Astrocyte (in vitro differentiated cells and primary cell): Measurements from ENCODE around the gene SNX6. TPM values are rescaled to one million over a fixed set of nuclear protein-coding genes. Genes with fewer than 3 reads are reported as not detected.

ENCODE experiments used
- DNase-seq: peaks from one replicate; pipeline ENCODE4 v3.0.0-alpha.2; 2010; ENCODE audit warnings: low read depth
- FAIRE-seq: peaks from 2 replicates; lab custom pipeline; 2011; peaks lifted over from hg19 to GRCh38; lab: Jason Lieb, UNC
- H2AFZ ChIP-seq: 2 replicates; pipeline ENCODE4 v1.6.0; 2012; ENCODE audit warnings: low read depth, low read length, inconsistent platforms
- H3K27ac ChIP-seq: 2 replicates; pipeline ENCODE4 v1.5.1; 2011; ENCODE audit warnings: low read depth, low read length, inconsistent platforms
- H3K27me3 ChIP-seq: 2 replicates; pipeline ENCODE4 v1.6.0; 2011; ENCODE audit warnings: low read length, inconsistent platforms; ENCODE audit not compliant: insufficient read depth
- H3K36me3 ChIP-seq: 2 replicates; pipeline ENCODE4 v1.5.1; 2011; ENCODE audit warnings: low read length, inconsistent platforms; ENCODE audit not compliant: insufficient read depth
- H3K4me1 ChIP-seq: 2 replicates; pipeline ENCODE4 v1.5.1; 2011; ENCODE audit warnings: low read length, inconsistent platforms; ENCODE audit not compliant: insufficient read depth
- H3K4me2 ChIP-seq: 2 replicates; pipeline ENCODE4 v1.6.0; 2012; ENCODE audit warnings: low read length, inconsistent platforms
- H3K4me3 ChIP-seq: 2 replicates; pipeline ENCODE4 v1.5.1; 2011; ENCODE audit warnings: low read depth, mild to moderate bottlenecking, low read length, inconsistent platforms; ENCODE audit not compliant: insufficient read depth
- H3K79me2 ChIP-seq: 2 replicates; pipeline ENCODE4 v1.6.0; 2012; ENCODE audit warnings: mild to moderate bottlenecking, low read length, inconsistent platforms; ENCODE audit not compliant: insufficient read depth
- H3K9ac ChIP-seq: 2 replicates; pipeline ENCODE4 v1.6.0; 2012; ENCODE audit warnings: mild to moderate bottlenecking, low read length, inconsistent platforms
- H3K9me3 ChIP-seq: 2 replicates; pipeline ENCODE4 v1.5.1; 2012; ENCODE audit warnings: low read depth, mild to moderate bottlenecking, low read length, inconsistent platforms; ENCODE audit not compliant: insufficient read depth
- H4K20me1 ChIP-seq: 2 replicates; pipeline ENCODE4 v1.6.0; 2012; ENCODE audit warnings: low read length, inconsistent platforms; ENCODE audit not compliant: insufficient read depth
- H3K27ac Mint-ChIP-seq: one replicate; pipeline ENCODE4 v1.8.0; 2021; ENCODE audit warnings: mild to moderate bottlenecking, mixed read lengths; ENCODE audit not compliant: unreplicated experiment
- H3K27me3 Mint-ChIP-seq: one replicate; pipeline ENCODE4 v1.8.0; 2021; ENCODE audit warnings: low read depth, mixed read lengths; ENCODE audit not compliant: unreplicated experiment
- H3K36me3 Mint-ChIP-seq: one replicate; pipeline ENCODE4 v1.8.0; 2021; ENCODE audit warnings: low read depth, mixed read lengths; ENCODE audit not compliant: unreplicated experiment
- H3K4me1 Mint-ChIP-seq: one replicate; pipeline ENCODE4 v1.8.0; 2021; ENCODE audit warnings: low read depth, mixed read lengths; ENCODE audit not compliant: unreplicated experiment
- H3K4me3 Mint-ChIP-seq: one replicate; pipeline ENCODE4 v1.8.0; 2021; ENCODE audit warnings: mild to moderate bottlenecking, moderate library complexity, mixed read lengths; ENCODE audit not compliant: unreplicated experiment
- H3K9me3 Mint-ChIP-seq: one replicate; pipeline ENCODE4 v1.8.0; 2021; ENCODE audit warnings: mild to moderate bottlenecking, mixed read lengths; ENCODE audit not compliant: unreplicated experiment
- EZH2 ChIP-seq: IDR thresholded peaks from 2 replicates; pipeline ENCODE4 v1.6.1; 2012; ENCODE audit warnings: mild to moderate bottlenecking, low read length, inconsistent platforms; ENCODE audit not compliant: insufficient read depth
- total RNA-seq: library from RNA; stranded (reverse); gene quantifications from 2 replicates; pipeline ENCODE4 v1.2.1, GENCODE V29; 2021
- TF ChIP-seq, protein P1 (sequence below): IDR thresholded peaks from 2 replicates; pipeline ENCODE4 v1.5.1; 2011; ENCODE audit warnings: low read depth, mild to moderate bottlenecking, inconsistent platforms, low read length, moderate library complexity; ENCODE audit not compliant: insufficient read depth

Gene SNX6
- total RNA-seq, 1 donor from 2014 or later: 111 TPM

DNA sequence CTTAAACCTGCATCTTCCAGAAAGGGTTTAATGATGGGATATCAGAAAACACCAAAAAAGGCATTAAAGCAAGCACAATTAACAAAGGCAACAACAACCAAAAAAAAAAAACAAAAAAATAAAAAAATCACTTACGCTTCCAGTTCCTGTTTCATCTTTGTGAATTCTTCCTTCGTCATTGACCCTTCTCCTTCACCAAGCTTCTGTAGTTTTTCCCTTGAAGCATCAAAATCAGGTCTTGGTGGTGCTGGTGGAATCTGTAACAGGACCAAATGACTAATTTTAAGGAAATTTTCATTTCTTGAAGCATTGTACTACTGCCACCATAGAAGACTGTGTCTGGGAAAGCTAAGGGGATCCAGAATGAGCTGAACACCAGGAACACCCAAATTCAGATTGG lies 24.5 kb downstream of the SNX6 start:
- no peaks in the 10 kb centered on the region for H3K4me1 ChIP-seq
- H4K20me1 ChIP-seq: no peaks in the 10 kb centered on the region
- no peak overlapping the region for H3K27ac ChIP-seq
- no peak overlapping the region for H2AFZ ChIP-seq
- no peaks in the 10 kb centered on the region for H3K4me1 Mint-ChIP-seq
- peaks cover 9% of the 10 kb centered on the region for H3K79me2 ChIP-seq
- no peak for DNase-seq
- peaks cover 8% of the 10 kb centered on the region for H3K36me3 Mint-ChIP-seq
- H3K4me3 ChIP-seq: no peak overlapping the region
- peaks cover 44% of the 10 kb centered on the region for H3K36me3 ChIP-seq
- H3K27ac Mint-ChIP-seq: no peak overlapping the region
- FAIRE-seq: no peak
- no peaks in the 10 kb centered on the region for H3K27me3 Mint-ChIP-seq
- H3K9me3 ChIP-seq: no peaks in the 10 kb centered on the region
- H3K27me3 ChIP-seq: no peaks in the 10 kb centered on the region
- no peak overlapping the region for H3K9ac ChIP-seq
- H3K9me3 Mint-ChIP-seq: no peaks in the 10 kb centered on the region
- H3K4me3 Mint-ChIP-seq: no peak overlapping the region
- no peak for TF ChIP-seq EZH2
- TF ChIP-seq, protein P1, sequence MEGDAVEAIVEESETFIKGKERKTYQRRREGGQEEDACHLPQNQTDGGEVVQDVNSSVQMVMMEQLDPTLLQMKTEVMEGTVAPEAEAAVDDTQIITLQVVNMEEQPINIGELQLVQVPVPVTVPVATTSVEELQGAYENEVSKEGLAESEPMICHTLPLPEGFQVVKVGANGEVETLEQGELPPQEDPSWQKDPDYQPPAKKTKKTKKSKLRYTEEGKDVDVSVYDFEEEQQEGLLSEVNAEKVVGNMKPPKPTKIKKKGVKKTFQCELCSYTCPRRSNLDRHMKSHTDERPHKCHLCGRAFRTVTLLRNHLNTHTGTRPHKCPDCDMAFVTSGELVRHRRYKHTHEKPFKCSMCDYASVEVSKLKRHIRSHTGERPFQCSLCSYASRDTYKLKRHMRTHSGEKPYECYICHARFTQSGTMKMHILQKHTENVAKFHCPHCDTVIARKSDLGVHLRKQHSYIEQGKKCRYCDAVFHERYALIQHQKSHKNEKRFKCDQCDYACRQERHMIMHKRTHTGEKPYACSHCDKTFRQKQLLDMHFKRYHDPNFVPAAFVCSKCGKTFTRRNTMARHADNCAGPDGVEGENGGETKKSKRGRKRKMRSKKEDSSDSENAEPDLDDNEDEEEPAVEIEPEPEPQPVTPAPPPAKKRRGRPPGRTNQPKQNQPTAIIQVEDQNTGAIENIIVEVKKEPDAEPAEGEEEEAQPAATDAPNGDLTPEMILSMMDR: no peak
- no peak overlapping the region for H3K4me2 ChIP-seq

DNA sequence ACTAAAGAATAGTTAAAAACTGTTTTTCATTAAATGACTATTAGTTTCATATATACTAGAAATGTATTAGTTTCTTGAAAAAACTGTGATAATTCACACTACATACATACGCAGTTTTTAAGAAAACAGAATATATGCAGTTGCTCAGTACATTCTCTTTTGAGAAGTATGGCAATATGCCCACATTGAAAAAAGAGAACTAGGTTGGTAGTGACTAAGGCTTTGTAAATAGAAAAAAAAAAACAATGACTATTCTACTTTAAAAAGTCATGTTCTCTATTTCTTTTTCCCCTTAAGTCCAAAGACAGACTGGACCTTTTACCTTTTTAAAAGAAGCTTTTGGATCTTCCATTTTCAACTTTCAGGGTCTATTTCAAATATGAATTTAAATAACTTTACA lies 25.0 kb downstream of the SNX6 start:
- no peaks in the 10 kb centered on the region for H3K9me3 ChIP-seq
- H3K4me3 Mint-ChIP-seq: no peak overlapping the region
- DNase-seq: peak; percentile 32

DNA sequence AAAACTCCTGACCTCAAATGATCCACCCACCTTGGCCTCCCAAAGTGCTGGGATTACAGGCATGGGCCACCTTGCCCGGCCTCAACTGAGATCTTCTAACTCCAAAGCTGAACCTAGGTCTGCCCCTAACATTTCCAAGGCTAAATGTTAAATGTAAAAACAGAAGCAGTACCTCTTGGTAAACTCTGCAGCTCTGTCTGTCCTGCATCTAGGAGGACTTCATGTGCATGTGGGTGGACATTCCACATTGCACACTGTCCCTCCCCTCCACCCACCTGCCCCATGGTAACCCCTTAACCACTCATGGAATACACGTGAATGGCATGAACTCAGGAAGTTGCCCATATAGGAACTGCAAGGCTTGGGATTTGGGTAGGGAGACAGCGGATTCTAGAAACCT lies 33.1 kb downstream of the SNX6 start:
- H3K27me3 ChIP-seq: no peaks in the 10 kb centered on the region
- Mint-ChIP-seq H3K4me3 (no peak overlapping the region), H3K27me3 (no peaks in the 10 kb centered on the region), H3K36me3 (peaks cover 31% of the 10 kb centered on the region), H3K4me1 (peaks cover 2% of the 10 kb centered on the region), H3K9me3 (no peaks in the 10 kb centered on the region), H3K27ac (no peak overlapping the region)
- TF ChIP-seq EZH2: no peak
- TF ChIP-seq, protein P1: no peak
- H3K36me3 ChIP-seq: peaks cover 45% of the 10 kb centered on the region
- H2AFZ ChIP-seq: no peak overlapping the region
- H3K27ac ChIP-seq: no peak overlapping the region
- H3K9ac ChIP-seq: no peak overlapping the region
- no peak for DNase-seq
- peaks cover 10% of the 10 kb centered on the region for H3K4me1 ChIP-seq
- H3K4me2 ChIP-seq: no peak overlapping the region
- no peak overlapping the region for H3K4me3 ChIP-seq
- peaks cover 13% of the 10 kb centered on the region for H3K79me2 ChIP-seq
- H3K9me3 ChIP-seq: no peaks in the 10 kb centered on the region
- FAIRE-seq: no peak
- no peaks in the 10 kb centered on the region for H4K20me1 ChIP-seq

More for the DNA sequence above, 25.0 kb downstream of the SNX6 start:
- H3K4me2 ChIP-seq: no peak overlapping the region
- H4K20me1 ChIP-seq: no peaks in the 10 kb centered on the region
- no peak for FAIRE-seq
- no peak overlapping the region for H3K4me3 ChIP-seq
- Mint-ChIP-seq H3K9me3 (no peaks in the 10 kb centered on the region), H3K36me3 (peaks cover 12% of the 10 kb centered on the region), H3K27ac (no peak overlapping the region), H3K27me3 (no peaks in the 10 kb centered on the region), H3K4me1 (no peaks in the 10 kb centered on the region)
- TF ChIP-seq, protein P1: no peak
- TF ChIP-seq EZH2: no peak
- H3K9ac ChIP-seq: no peak overlapping the region
- H2AFZ ChIP-seq: no peak overlapping the region
- no peaks in the 10 kb centered on the region for H3K27me3 ChIP-seq
- H3K36me3 ChIP-seq: peaks cover 49% of the 10 kb centered on the region
- peaks cover 4% of the 10 kb centered on the region for H3K79me2 ChIP-seq
- no peaks in the 10 kb centered on the region for H3K4me1 ChIP-seq
- no peak overlapping the region for H3K27ac ChIP-seq
